ENCODE data around the gene ACOT7. TPM values are rescaled to one million over a fixed set of nuclear protein-coding genes. Genes with fewer than 3 reads are reported as not detected.
A peak's percentile ranks its signal among the peaks of the same experiment; 100 is the strongest.

The ACOT7 gene
- total RNA-seq, 1 donor from 2014 or later: 38.8 TPM

DNA sequence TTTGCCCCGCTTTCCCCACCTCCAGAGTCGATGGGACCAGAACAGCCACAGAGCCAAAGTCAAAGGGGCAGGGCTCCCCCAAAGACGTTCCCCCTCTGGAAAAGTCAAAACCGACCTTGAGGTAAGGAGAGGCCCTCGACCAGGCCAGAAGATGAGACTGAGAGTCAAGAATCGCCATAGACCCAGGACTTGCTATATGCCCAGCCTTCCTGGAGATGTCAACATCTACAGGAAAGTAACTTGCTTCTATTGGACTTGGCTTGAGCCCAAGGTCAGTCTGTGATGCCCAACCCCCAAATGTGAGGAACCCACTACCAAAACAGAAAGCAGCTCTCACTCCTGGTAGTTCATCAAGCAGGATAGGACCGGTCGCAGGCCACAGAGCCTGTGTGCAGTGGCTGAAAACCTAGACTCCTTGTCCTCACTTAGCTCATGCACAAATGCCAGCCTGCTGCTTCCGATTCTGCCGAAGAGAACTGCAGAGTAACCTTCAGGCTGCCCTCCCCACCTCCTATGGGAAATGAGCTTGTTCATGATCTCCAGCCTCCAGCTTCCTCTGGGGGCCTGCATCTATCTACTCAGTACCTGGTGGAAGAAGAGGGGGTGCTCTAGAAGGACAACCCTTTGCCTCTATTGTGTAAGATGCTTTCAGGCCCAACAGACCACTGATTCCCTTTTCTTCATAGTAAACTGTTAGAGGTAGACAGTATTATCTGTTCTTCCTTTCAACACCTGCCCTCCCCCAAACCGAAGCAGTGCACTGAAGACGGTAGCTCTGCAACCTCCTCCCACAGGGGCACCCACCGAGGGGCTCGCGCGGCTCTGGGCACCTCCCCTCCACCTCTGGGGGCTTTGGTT, 1.4 kb downstream of the ACOT7 start:
- no peaks in the 10 kb centered on the region for H3K36me3 ChIP-seq
- no peak for TF ChIP-seq POLR2AphosphoS5 (IDR thresholded peaks at IDR 0.05; ENCODE audit: insufficient read depth in 1 of 2, low read depth in 1 of 2)
- TF ChIP-seq, protein P1, sequence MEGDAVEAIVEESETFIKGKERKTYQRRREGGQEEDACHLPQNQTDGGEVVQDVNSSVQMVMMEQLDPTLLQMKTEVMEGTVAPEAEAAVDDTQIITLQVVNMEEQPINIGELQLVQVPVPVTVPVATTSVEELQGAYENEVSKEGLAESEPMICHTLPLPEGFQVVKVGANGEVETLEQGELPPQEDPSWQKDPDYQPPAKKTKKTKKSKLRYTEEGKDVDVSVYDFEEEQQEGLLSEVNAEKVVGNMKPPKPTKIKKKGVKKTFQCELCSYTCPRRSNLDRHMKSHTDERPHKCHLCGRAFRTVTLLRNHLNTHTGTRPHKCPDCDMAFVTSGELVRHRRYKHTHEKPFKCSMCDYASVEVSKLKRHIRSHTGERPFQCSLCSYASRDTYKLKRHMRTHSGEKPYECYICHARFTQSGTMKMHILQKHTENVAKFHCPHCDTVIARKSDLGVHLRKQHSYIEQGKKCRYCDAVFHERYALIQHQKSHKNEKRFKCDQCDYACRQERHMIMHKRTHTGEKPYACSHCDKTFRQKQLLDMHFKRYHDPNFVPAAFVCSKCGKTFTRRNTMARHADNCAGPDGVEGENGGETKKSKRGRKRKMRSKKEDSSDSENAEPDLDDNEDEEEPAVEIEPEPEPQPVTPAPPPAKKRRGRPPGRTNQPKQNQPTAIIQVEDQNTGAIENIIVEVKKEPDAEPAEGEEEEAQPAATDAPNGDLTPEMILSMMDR (IDR thresholded peaks at IDR 0.05): no peak
- TF ChIP-seq POLR2A (IDR thresholded peaks at IDR 0.05): no peak
- DNase-seq (ENCODE audit: extremely low spot score in 2 of 2): no peak
- H3K4me3 ChIP-seq: peak overlapping the region; percentile 47 to 88
- intact Hi-C loops (cut with DNase I): no loop called here
- H3K27ac ChIP-seq: no peak overlapping the region
- H3K27me3 ChIP-seq: no peaks in the 10 kb centered on the region
- H3K9me3 ChIP-seq: no peaks in the 10 kb centered on the region
- H3K4me1 ChIP-seq: peaks cover 16% of the 10 kb centered on the region

DNA sequence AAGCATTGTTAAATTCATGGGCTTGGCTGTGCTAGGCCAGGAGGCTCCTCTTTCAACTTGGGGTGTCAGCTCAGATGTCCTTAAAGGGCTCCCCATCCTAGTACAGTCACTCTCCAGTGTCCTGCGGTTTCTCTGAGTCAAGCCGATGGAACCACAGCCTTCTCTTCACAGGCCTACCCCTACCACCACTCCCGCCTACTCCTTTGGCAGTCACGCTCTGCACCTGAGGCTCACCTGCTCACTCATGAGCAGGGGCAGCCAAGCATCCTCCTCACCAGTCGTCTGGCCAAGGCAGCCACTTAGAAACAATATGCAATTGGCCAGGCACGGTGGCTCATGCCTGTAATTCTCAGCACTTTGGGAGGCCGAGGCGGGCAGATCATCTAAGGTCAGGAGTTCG, 3.6 kb downstream of the ACOT7 start:
- TF ChIP-seq POLR2A (IDR thresholded peaks at IDR 0.05): no peak
- no peak for TF ChIP-seq POLR2AphosphoS5 (IDR thresholded peaks at IDR 0.05; ENCODE audit: insufficient read depth in 1 of 2, low read depth in 1 of 2)
- TF ChIP-seq, protein P1 (IDR thresholded peaks at IDR 0.05): no peak
- Histone ChIP-seq H3K4me3 (no peak overlapping the region), H3K4me1 (peaks cover 16% of the 10 kb centered on the region), H3K9me3 (no peaks in the 10 kb centered on the region), H3K36me3 (no peaks in the 10 kb centered on the region), H3K27ac (no peak overlapping the region), H3K27me3 (no peaks in the 10 kb centered on the region)
- intact Hi-C loops (cut with DNase I): no loop called here
- no peak for DNase-seq (ENCODE audit: extremely low spot score in 2 of 2)

- no peaks in the 10 kb centered on the region for H3K27me3 ChIP-seq
- DNase-seq (ENCODE audit: extremely low spot score in 2 of 2): no peak
- H3K36me3 ChIP-seq: no peaks in the 10 kb centered on the region
- H3K4me1 ChIP-seq: no peaks in the 10 kb centered on the region
- intact Hi-C loops (cut with DNase I): no loop called here
- H3K4me3 ChIP-seq: no peak overlapping the region
- no peak for TF ChIP-seq POLR2A (IDR thresholded peaks at IDR 0.05)
- TF ChIP-seq, protein P1 (IDR thresholded peaks at IDR 0.05): no peak
- TF ChIP-seq POLR2AphosphoS5 (IDR thresholded peaks at IDR 0.05; ENCODE audit: insufficient read depth in 1 of 2, low read depth in 1 of 2): no peak
- peak overlapping the region; percentile 68 for H3K27ac ChIP-seq
- no peaks in the 10 kb centered on the region for H3K9me3 ChIP-seq
These were observed 7.1 kb downstream of the ACOT7 start for GRCh38 chr1:6386371-6386949.

- no peaks in the 10 kb centered on the region for H3K27me3 ChIP-seq
- no peaks in the 10 kb centered on the region for H3K36me3 ChIP-seq
- peak overlapping the region; percentile 68 for H3K27ac ChIP-seq
- no peak overlapping the region for H3K4me3 ChIP-seq
- TF ChIP-seq POLR2A (IDR thresholded peaks at IDR 0.05) (no peak), POLR2AphosphoS5 (IDR thresholded peaks at IDR 0.05; ENCODE audit: insufficient read depth in 1 of 2, low read depth in 1 of 2) (peak; percentile 57 to 79)
- H3K4me1 ChIP-seq: no peaks in the 10 kb centered on the region
- H3K9me3 ChIP-seq: no peaks in the 10 kb centered on the region
- no peak for DNase-seq (ENCODE audit: extremely low spot score in 2 of 2)
- intact Hi-C loops (cut with DNase I): no loop called here
These were observed 7.9 kb downstream of the ACOT7 start for GRCh38 chr1:6385488-6386191.

GRCh38 chr1:6384962-6385361, 8.6 kb downstream of the ACOT7 start:
- Histone ChIP-seq H3K27ac (no peak overlapping the region), H3K36me3 (no peaks in the 10 kb centered on the region), H3K27me3 (no peaks in the 10 kb centered on the region), H3K4me1 (no peaks in the 10 kb centered on the region), H3K4me3 (no peak overlapping the region), H3K9me3 (no peaks in the 10 kb centered on the region)
- TF ChIP-seq POLR2AphosphoS5 (IDR thresholded peaks at IDR 0.05; ENCODE audit: insufficient read depth in 1 of 2, low read depth in 1 of 2) (no peak), POLR2A (IDR thresholded peaks at IDR 0.05) (no peak)
- TF ChIP-seq, protein P1 (IDR thresholded peaks at IDR 0.05): no peak
- intact Hi-C loops (cut with DNase I): no loop called here
- no peak for DNase-seq (ENCODE audit: extremely low spot score in 2 of 2)
